GM18858 (cell line): Measurements from ENCODE around the gene TJP1.
"Not testable (repeated sequence)": the region's sequence is repeated elsewhere in the genome, so short reads cannot be mapped to it uniquely, and the experiment has no call there.

Experiments used
- ATAC-seq: cut with Tn5 transposase; IDR thresholded peaks from one replicate; pipeline ENCODE4 v1.9.1; 2021; ENCODE audit not compliant: unreplicated experiment

Gene TJP1

GRCh38 chr15:29670266-29670665, 152.0 kb downstream of the TJP1 start:
- ATAC-seq, result no peak

- no peak for ATAC-seq
Observed at GRCh38 chr15:29669823-29670222, 152.4 kb downstream of the TJP1 start.

GRCh38 chr15:29668120-29668602, 154.1 kb downstream of the TJP1 start:
- ATAC-seq, result no peak

- no peak for ATAC-seq
Observed at GRCh38 chr15:29666241-29666640, 156.0 kb downstream of the TJP1 start.

GRCh38 chr15:29665444-29666003, 156.7 kb downstream of the TJP1 start:
- no peak for ATAC-seq

- no peak for ATAC-seq
Observed at GRCh38 chr15:29664406-29664805, 157.9 kb downstream of the TJP1 start.

GRCh38 chr15:29657476-29657817, 164.8 kb downstream of the TJP1 start:
- not testable (repeated sequence) for ATAC-seq

GRCh38 chr15:29656636-29657475, 165.4 kb downstream of the TJP1 start:
- ATAC-seq, result no peak

- no peak for ATAC-seq
Observed at GRCh38 chr15:29652595-29652994, 169.7 kb downstream of the TJP1 start.

GRCh38 chr15:29651476-29652233, 170.6 kb downstream of the TJP1 start:
- ATAC-seq, result no peak
